Neural cell (in vitro differentiated cells): Measurements from ENCODE around the gene DNAAF1. TPM values are rescaled to one million over a fixed set of nuclear protein-coding genes. Genes with fewer than 3 reads are reported as not detected.

ENCODE experiments used
- H2AFZ ChIP-seq: fragments of 200-600, 300-800 bp; sonication (generic), shearing (Covaris generic); 2 replicates; pipeline ENCODE4 v1.6.0; 2014; ENCODE audit warnings: low read depth, mild to moderate bottlenecking, antibody characterized with exemption, low read length, moderate library complexity
- H3F3A ChIP-seq: fragments of 200-600 bp; shearing (Covaris generic); 2 replicates; pipeline ENCODE4 v1.6.1; 2016; ENCODE audit warnings: mild to moderate bottlenecking, moderate library complexity, mixed read lengths, antibody characterized with exemption, low read length; ENCODE audit not compliant: insufficient read depth, poor library complexity, severe bottlenecking
- H3K27ac ChIP-seq: fragments of 200-600, 300-800 bp; sonication (generic), shearing (Covaris generic); 2 replicates; pipeline ENCODE4 v1.5.1; 2014; ENCODE audit warnings: mild to moderate bottlenecking, low read length, moderate library complexity
- H3K27me3 ChIP-seq: fragments of 300-800, 200-600 bp; sonication (generic), shearing (Covaris generic); 2 replicates; pipeline ENCODE4 v1.6.0; 2014; ENCODE audit warnings: mild to moderate bottlenecking, low read depth, low read length, moderate library complexity; ENCODE audit not compliant: insufficient read depth
- H3K36me3 ChIP-seq: fragments of 300-800, 200-600 bp; sonication (generic), shearing (Covaris generic); 2 replicates; pipeline ENCODE4 v1.5.1; 2014; ENCODE audit warnings: mild to moderate bottlenecking, antibody characterized with exemption, low read length, moderate library complexity; ENCODE audit not compliant: insufficient read depth
- H3K4me2 ChIP-seq: fragments of 300-800, 200-600 bp; sonication (generic), shearing (Covaris generic); 2 replicates; pipeline ENCODE4 v1.6.0; 2014; ENCODE audit warnings: mild to moderate bottlenecking, low read length
- H3K4me3 ChIP-seq: fragments of 300-800, 200-600 bp; sonication (generic), shearing (Covaris generic); 2 replicates; pipeline ENCODE4 v1.5.1; 2014; ENCODE audit warnings: mild to moderate bottlenecking, low read length, moderate library complexity
- H3K79me2 ChIP-seq: fragments of 200-600 bp; shearing (Covaris generic); replicated peaks from 2 replicates; pipeline ENCODE4 v1.6.0; 2014; ENCODE audit warnings: mild to moderate bottlenecking, low read length, moderate library complexity; ENCODE audit not compliant: insufficient read depth
- H3K9ac ChIP-seq: fragments of 300-800, 200-600 bp; sonication (generic), shearing (Covaris generic); 2 replicates; pipeline ENCODE4 v1.6.1; 2016; ENCODE audit warnings: mild to moderate bottlenecking, low read length, mixed read lengths
- H3K9me2 ChIP-seq: fragments of 200-600 bp; shearing (Covaris generic); 2 replicates; pipeline ENCODE4 v1.6.1; 2016; ENCODE audit warnings: mild to moderate bottlenecking, low read length, mixed read lengths; ENCODE audit not compliant: insufficient read depth
- H3K9me3 ChIP-seq: fragments of 200-600, 300-800 bp; sonication (generic), shearing (Covaris generic); 2 replicates; pipeline ENCODE4 v1.6.1; 2016; ENCODE audit warnings: mild to moderate bottlenecking, mixed run types, low read length, moderate library complexity, mixed read lengths
- H4K20me1 ChIP-seq: fragments of 200-600 bp; shearing (Covaris generic); 2 replicates; pipeline ENCODE4 v1.6.1; 2016; ENCODE audit warnings: mild to moderate bottlenecking, mixed run types; ENCODE audit not compliant: insufficient read depth
- EP300 ChIP-seq: fragments of 450-650 bp; conservative IDR thresholded peaks from 2 replicates; pipeline ENCODE4 v1.6.1; 2014; ENCODE audit warnings: antibody characterized with exemption, mild to moderate bottlenecking, moderate library complexity; ENCODE audit not compliant: poor library complexity, severe bottlenecking
- EZH2 ChIP-seq: fragments of 200-600, 300-800 bp; shearing (Covaris generic), sonication (generic); IDR thresholded peaks from 2 replicates; pipeline ENCODE4 v1.6.1; 2014; ENCODE audit warnings: antibody characterized with exemption, low read length, borderline replicate concordance, mild to moderate bottlenecking; ENCODE audit not compliant: insufficient read depth, poor library complexity, severe bottlenecking
- MXI1 ChIP-seq: fragments of 450-650 bp; conservative IDR thresholded peaks from 2 replicates; pipeline ENCODE4 v1.6.1; 2014; ENCODE audit warnings: antibody characterized with exemption, mild to moderate bottlenecking; ENCODE audit not compliant: poor library complexity, severe bottlenecking
- POLR2AphosphoS5 ChIP-seq: IDR thresholded peaks from 2 replicates; pipeline ENCODE4 v1.6.1; 2012
- RAD21 ChIP-seq: fragments of 450-650 bp; conservative IDR thresholded peaks from 2 replicates; pipeline ENCODE4 v1.6.1; 2014; ENCODE audit warnings: antibody characterized with exemption, mild to moderate bottlenecking, moderate library complexity
- SMC3 ChIP-seq: fragments of 450-650 bp; conservative IDR thresholded peaks from 2 replicates; pipeline ENCODE4 v1.6.1; 2014; ENCODE audit warnings: antibody characterized with exemption, mild to moderate bottlenecking, moderate library complexity; ENCODE audit not compliant: poor library complexity
- TAF1 ChIP-seq: IDR thresholded peaks from 2 replicates; pipeline ENCODE4 v1.6.1; 2012; ENCODE audit warnings: low read depth
- polyA plus RNA-seq: library from polyadenylated mRNA; depleted of rRNA; stranded (reverse); fragments of >200 nt; gene quantifications from 2 replicates; pipeline ENCODE4 v1.2.3, GENCODE V29; 2014
- TF ChIP-seq, protein P1 (sequence below): IDR thresholded peaks from 2 replicates; pipeline ENCODE4 v1.6.1; 2012; ENCODE audit warnings: borderline replicate concordance
- TF ChIP-seq, protein P2 (sequence below): fragments of 450-650 bp; IDR thresholded peaks from 2 replicates; pipeline ENCODE4 v1.5.1; 2014; ENCODE audit warnings: antibody characterized with exemption, mild to moderate bottlenecking, moderate library complexity; ENCODE audit not compliant: poor library complexity, severe bottlenecking

DNAAF1 gene
- polyA plus RNA-seq, 1 donor from 2014 or later = 0.71 TPM

DNA sequence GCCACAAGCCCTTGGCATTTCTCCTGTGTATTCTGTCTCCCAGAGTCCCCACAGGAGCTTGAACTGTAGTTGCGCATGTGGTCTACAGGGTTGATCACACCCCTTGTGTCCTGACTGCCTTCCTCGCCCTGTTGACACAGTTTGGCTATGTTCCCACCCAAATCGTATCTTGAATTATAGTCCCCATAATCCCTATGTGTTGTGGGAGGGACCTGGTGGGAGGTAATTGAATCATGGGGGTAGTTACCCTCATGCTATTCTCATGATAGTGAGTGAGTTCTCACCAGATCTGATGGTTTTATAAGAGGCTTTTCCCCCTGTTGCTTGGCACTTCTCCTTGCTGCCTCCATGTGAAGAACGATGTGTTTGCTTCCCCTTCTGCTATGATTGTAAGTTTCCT is 67.0 kb downstream of the DNAAF1 start:
- Histone ChIP-seq H3K27ac (no peak overlapping the region), H4K20me1 (no peaks in the 10 kb centered on the region), H3K9me2 (no peaks in the 10 kb centered on the region), H3K4me3 (no peak overlapping the region), H3F3A (no peaks in the 10 kb centered on the region), H3K9ac (no peak overlapping the region), H3K27me3 (no peaks in the 10 kb centered on the region), H2AFZ (no peak overlapping the region), H3K79me2 (no peaks in the 10 kb centered on the region), H3K9me3 (no peaks in the 10 kb centered on the region), H3K4me2 (no peak overlapping the region), H3K36me3 (no peaks in the 10 kb centered on the region)
- TF ChIP-seq POLR2AphosphoS5 (no peak), SMC3 (no peak), MXI1 (no peak), TAF1 (no peak), RAD21 (no peak), EZH2 (no peak), EP300 (no peak)
- TF ChIP-seq, protein P1, sequence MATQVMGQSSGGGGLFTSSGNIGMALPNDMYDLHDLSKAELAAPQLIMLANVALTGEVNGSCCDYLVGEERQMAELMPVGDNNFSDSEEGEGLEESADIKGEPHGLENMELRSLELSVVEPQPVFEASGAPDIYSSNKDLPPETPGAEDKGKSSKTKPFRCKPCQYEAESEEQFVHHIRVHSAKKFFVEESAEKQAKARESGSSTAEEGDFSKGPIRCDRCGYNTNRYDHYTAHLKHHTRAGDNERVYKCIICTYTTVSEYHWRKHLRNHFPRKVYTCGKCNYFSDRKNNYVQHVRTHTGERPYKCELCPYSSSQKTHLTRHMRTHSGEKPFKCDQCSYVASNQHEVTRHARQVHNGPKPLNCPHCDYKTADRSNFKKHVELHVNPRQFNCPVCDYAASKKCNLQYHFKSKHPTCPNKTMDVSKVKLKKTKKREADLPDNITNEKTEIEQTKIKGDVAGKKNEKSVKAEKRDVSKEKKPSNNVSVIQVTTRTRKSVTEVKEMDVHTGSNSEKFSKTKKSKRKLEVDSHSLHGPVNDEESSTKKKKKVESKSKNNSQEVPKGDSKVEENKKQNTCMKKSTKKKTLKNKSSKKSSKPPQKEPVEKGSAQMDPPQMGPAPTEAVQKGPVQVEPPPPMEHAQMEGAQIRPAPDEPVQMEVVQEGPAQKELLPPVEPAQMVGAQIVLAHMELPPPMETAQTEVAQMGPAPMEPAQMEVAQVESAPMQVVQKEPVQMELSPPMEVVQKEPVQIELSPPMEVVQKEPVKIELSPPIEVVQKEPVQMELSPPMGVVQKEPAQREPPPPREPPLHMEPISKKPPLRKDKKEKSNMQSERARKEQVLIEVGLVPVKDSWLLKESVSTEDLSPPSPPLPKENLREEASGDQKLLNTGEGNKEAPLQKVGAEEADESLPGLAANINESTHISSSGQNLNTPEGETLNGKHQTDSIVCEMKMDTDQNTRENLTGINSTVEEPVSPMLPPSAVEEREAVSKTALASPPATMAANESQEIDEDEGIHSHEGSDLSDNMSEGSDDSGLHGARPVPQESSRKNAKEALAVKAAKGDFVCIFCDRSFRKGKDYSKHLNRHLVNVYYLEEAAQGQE = no peak
- TF ChIP-seq, protein P2, sequence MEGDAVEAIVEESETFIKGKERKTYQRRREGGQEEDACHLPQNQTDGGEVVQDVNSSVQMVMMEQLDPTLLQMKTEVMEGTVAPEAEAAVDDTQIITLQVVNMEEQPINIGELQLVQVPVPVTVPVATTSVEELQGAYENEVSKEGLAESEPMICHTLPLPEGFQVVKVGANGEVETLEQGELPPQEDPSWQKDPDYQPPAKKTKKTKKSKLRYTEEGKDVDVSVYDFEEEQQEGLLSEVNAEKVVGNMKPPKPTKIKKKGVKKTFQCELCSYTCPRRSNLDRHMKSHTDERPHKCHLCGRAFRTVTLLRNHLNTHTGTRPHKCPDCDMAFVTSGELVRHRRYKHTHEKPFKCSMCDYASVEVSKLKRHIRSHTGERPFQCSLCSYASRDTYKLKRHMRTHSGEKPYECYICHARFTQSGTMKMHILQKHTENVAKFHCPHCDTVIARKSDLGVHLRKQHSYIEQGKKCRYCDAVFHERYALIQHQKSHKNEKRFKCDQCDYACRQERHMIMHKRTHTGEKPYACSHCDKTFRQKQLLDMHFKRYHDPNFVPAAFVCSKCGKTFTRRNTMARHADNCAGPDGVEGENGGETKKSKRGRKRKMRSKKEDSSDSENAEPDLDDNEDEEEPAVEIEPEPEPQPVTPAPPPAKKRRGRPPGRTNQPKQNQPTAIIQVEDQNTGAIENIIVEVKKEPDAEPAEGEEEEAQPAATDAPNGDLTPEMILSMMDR = no peak

DNA sequence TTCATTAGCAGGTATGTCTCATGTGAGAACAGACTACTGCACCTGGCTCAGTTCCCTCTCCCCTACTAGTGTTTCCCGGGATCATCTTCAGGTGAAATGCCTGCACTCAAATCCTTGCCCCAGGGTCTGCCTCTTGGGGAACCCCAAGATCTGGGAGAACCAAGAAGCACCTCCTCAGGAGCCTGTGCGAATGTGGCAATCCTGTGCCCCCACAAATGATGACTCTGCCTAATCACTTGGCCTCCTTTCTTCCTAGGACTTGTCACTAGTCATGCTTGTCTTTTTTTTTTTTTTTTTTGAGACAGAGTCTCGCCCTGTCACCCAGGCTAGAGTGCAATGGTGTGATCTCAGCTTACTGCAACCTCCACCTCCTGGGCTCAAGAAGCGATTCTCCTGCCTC is 67.5 kb downstream of the DNAAF1 start:
- H3K4me3 ChIP-seq = no peak overlapping the region
- no peaks in the 10 kb centered on the region for H3K9me3 ChIP-seq
- no peaks in the 10 kb centered on the region for H3K27me3 ChIP-seq
- no peaks in the 10 kb centered on the region for H3K9me2 ChIP-seq
- H3K79me2 ChIP-seq = no peaks in the 10 kb centered on the region
- TF ChIP-seq SMC3 (no peak), POLR2AphosphoS5 (no peak), TAF1 (no peak), RAD21 (no peak), EP300 (no peak), EZH2 (no peak), MXI1 (no peak)
- TF ChIP-seq, protein P1 = no peak
- TF ChIP-seq, protein P2 = no peak
- H3F3A ChIP-seq = no peaks in the 10 kb centered on the region
- no peak overlapping the region for H3K9ac ChIP-seq
- H3K36me3 ChIP-seq = no peaks in the 10 kb centered on the region
- H3K27ac ChIP-seq = no peak overlapping the region
- H4K20me1 ChIP-seq = no peaks in the 10 kb centered on the region
- H2AFZ ChIP-seq = no peak overlapping the region
- H3K4me2 ChIP-seq = no peak overlapping the region
